ENCODE results near the gene KICS2.
"Not testable (repeated sequence)": the region's sequence is repeated elsewhere in the genome, so short reads cannot be mapped to it uniquely, and the experiment has no call there.

Gene KICS2

DNA sequence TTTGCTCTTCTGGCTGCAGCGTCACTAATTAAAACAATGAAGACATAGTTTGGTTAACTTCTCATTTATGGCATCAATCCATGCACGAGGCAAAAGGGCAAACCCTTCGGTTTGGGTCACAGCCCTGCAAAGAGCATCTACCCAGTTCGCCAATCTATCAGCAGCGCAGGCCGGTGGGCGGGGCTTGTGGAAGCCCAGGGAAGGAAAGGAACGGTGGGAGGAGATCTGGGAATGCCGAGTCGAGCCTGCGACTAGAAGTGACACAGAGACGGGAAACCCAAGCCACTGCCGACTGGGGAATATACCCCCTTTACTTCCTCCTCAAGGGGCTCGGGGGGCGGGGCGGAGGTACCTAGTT, 466 bp downstream of the KICS2 start:
- no peak for DNase-seq (ENCODE audit: low read depth)
- TF ChIP-seq, protein P1, sequence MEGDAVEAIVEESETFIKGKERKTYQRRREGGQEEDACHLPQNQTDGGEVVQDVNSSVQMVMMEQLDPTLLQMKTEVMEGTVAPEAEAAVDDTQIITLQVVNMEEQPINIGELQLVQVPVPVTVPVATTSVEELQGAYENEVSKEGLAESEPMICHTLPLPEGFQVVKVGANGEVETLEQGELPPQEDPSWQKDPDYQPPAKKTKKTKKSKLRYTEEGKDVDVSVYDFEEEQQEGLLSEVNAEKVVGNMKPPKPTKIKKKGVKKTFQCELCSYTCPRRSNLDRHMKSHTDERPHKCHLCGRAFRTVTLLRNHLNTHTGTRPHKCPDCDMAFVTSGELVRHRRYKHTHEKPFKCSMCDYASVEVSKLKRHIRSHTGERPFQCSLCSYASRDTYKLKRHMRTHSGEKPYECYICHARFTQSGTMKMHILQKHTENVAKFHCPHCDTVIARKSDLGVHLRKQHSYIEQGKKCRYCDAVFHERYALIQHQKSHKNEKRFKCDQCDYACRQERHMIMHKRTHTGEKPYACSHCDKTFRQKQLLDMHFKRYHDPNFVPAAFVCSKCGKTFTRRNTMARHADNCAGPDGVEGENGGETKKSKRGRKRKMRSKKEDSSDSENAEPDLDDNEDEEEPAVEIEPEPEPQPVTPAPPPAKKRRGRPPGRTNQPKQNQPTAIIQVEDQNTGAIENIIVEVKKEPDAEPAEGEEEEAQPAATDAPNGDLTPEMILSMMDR (IDR thresholded peaks at IDR 0.05; ENCODE audit: control insufficient read depth, insufficient read depth, low read depth, low read length, missing control alignments) = no peak
- H3K4me3 ChIP-seq (ENCODE audit: control insufficient read depth, low read depth, low read length) = peak overlapping the region; percentile 90

DNA sequence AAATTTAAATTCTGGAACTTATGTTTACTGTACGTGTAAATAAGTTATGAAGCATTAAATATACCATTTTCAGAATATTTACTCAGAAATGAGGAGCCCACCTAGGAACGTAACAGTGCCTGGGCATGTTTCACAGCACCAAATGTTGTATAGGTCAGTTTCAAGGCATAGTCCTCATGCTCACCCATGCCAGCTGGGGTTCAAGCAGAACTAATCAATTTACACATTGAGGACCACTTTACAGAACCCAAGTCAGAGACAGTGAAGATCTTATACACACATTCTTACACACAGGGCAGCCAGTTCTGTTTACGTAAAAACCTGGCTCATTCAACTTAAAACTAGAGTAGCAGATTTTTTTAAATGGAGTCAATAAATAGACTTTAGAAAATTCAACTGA, 2.0 kb downstream of the KICS2 start:
- no peak overlapping the region for H3K4me3 ChIP-seq (ENCODE audit: control insufficient read depth, low read depth, low read length)
- no peak for DNase-seq (ENCODE audit: low read depth)
- TF ChIP-seq, protein P1 (IDR thresholded peaks at IDR 0.05; ENCODE audit: control insufficient read depth, insufficient read depth, low read depth, low read length, missing control alignments) = no peak

DNA sequence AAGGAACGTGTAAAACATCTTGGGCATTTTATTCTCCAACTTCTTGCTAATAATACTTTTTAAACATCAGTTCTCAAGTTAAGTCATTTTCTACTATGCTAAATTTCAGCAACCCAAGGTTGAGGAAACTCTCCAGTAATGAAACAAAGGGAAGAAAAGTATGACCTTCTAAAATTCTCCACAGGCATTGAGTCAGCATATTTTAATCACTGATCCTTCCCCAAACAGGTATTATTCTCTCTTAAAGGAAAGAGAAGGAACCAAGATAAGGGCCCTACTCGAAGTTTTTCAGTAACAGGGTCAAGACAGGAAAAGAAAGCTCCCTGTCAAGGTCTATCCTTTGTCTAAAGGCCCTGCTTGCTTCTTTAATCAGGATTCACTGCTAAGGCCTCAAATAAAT, 3.0 kb downstream of the KICS2 start:
- TF ChIP-seq, protein P1 (IDR thresholded peaks at IDR 0.05; ENCODE audit: control insufficient read depth, insufficient read depth, low read depth, low read length, missing control alignments) = no peak
- no peak overlapping the region for H3K4me3 ChIP-seq (ENCODE audit: control insufficient read depth, low read depth, low read length)
- no peak for DNase-seq (ENCODE audit: low read depth)

DNA sequence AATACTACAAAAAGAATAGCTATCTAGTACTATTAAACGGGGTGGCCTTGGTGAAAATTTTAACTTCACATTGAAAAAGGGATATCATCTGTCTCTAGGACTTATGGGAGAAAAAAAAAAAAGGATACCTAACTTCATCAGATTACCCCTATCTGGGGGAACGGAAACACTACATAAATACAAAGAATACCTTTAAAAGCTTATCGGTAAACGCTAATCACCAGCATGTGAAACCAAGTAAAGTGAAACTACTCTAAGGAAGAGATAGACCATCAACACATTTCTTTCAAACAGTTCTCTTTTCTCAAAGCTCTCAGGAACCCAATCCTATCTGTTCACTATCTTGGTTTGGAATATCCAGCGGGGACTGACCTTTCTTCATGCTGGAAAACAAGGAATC, 3.5 kb downstream of the KICS2 start:
- no peak overlapping the region for H3K4me3 ChIP-seq (ENCODE audit: control insufficient read depth, low read depth, low read length)
- TF ChIP-seq, protein P1 (IDR thresholded peaks at IDR 0.05; ENCODE audit: control insufficient read depth, insufficient read depth, low read depth, low read length, missing control alignments) = no peak
- DNase-seq (ENCODE audit: low read depth) = no peak

DNA sequence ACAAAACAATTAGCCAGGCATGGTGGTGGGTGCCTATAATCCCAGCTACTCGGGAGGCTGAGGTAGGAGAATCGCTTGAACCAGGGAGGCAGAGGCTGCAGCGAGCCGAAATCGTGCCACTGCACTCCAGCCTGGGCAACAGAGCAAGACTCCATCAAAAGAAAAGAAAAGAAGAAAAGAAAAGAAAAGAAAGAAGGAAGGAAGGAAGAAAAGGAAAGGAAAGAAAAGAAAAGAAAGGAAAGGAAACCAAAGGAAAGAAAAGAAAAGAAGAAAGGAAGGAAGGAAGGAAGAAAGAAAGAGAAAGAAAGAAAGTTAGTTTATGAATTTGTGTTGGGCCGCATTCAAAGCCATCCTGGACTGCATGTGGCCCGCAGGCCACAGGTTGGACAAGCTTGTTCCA, 4.5 kb downstream of the KICS2 start:
- not testable (repeated sequence) for H3K4me3 ChIP-seq (ENCODE audit: control insufficient read depth, low read depth, low read length); DNase-seq (ENCODE audit: low read depth)

DNA sequence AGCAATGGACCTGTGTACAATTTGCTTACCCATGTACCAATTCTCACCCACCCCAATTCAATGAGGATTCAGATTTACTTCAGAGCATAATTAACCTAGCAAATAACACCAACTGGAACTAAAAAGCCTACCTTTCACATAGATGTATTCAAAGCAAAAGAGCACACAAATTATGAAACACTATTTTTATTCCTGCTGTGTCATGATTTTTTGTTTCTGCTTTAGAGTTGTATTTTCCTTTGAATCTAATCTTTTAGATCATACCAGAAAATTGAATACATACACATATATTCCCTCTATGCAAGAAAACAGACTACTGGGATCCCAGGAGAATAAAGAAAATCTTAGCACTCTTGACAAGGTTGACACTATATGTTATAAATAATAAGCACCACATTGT, 5.9 kb downstream of the KICS2 start:
- TF ChIP-seq, protein P1 (IDR thresholded peaks at IDR 0.05; ENCODE audit: control insufficient read depth, insufficient read depth, low read depth, low read length, missing control alignments) = no peak
- DNase-seq (ENCODE audit: low read depth) = no peak
- H3K4me3 ChIP-seq (ENCODE audit: control insufficient read depth, low read depth, low read length) = no peak overlapping the region

DNA sequence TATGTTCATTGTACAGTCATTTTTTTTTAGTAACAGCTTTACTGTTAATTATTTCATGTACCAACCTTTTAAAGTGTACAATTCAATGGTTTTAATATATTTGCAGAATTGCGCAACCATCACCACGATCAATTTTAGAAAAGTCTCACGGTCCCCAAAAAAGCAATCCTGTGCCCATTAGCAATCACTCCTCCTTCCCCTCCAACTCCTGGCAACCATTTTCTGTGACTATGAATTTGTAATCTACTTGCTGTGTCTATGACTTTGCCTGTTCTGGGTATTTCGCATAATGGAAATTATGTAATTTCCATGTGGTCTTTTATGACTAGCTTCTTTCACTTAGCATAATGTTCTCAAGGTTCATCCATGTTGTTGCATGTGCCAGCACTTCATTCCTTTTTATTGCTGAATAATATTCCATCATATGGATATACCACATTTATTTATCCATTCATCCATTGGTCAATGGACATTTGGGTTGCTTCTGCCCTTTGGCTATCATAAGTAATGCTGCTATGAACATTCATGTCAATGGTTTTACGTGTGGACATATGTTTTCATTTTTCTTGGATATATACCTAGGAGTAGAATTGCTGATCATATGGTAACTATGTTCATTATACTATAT, 9.9 kb downstream of the KICS2 start:
- TF ChIP-seq, protein P1 (IDR thresholded peaks at IDR 0.05; ENCODE audit: control insufficient read depth, insufficient read depth, low read depth, low read length, missing control alignments) = no peak
- H3K4me3 ChIP-seq (ENCODE audit: control insufficient read depth, low read depth, low read length) = no peak overlapping the region
- no peak for DNase-seq (ENCODE audit: low read depth)
